AML-193 (cell line): ENCODE data around the gene ANXA10.
"Not testable (repeated sequence)": the region's sequence is repeated elsewhere in the genome, so short reads cannot be mapped to it uniquely, and the experiment has no call there.

Source experiments
- DNase-seq, 2 experiments: peaks; one replicate each; lab custom pipeline; 2025; lab: John Stamatoyannopoulos, UW

ANXA10 gene

GRCh38 chr4:168154546-168155277 is 62.4 kb downstream of the ANXA10 start:
- no peak for DNase-seq

DNA sequence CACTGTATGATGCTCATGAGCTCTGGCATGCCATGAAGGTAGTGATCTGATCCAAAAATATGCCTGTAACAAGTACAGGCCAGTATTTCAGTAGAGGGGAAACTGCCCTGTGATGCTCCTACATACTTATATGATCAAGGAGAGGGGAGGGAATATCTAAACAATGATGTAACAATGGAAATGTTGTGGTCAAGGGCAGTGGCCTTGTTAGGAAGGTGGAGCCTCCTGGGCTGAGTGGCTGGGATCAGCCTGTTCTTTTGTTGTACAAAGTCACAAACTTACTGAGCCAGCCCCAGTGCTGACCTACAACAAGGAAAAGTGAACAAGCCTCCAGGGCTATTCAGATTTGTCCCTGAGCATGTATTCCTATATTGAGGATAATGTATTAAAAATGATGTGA is 70.3 kb downstream of the ANXA10 start:
- DNase-seq = no peak

- DNase-seq = no peak
Measured at GRCh38 chr4:168163106-168163505, 70.8 kb downstream of the ANXA10 start.

DNA sequence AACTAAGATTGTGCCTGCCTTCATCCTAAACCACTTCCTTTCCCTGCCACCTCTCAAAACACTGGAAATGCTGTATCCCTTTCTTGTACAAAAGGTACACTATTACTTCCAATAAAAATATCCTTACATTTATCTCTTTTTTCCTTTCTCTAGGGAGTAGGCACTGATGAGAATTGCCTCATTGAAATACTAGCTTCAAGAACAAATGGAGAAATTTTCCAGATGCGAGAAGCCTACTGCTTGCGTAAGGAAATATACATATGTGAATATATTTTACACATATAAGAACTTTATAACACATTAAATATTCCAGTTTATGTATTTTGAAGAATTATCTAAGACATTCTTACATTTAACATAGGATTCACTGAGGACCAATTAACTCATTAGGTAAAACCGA is 71.7 kb downstream of the ANXA10 start:
- DNase-seq = no peak

DNA sequence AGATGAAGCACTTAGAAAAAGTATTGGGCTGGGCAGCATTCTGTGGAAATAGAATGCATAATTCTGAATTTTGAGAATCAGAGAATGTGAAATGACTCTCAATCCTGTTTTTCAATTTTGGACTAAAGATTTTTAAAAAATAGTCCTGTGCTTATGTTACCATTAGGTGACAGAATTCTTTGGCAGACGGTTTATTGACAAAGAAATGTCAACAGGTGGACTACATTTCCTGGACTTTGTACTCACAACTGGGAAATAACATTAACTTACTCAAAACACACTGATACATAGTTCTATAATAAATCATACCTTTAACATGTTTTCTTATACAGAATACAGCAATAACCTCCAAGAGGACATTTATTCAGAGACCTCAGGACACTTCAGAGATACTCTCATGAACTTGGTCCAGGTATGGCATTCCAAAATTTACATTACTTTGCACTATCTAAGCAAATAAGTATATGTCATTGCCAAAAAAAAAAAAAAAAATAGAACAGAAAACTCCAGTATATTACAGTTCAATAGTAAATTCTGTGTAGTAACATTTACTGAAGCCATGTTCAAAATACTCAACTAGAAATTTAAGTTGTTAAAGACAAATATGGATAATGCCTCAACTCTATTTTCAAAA is 72.7 kb downstream of the ANXA10 start:
- DNase-seq = no peak

- DNase-seq = no peak
Measured at GRCh38 chr4:168167714-168168284, 75.5 kb downstream of the ANXA10 start.

DNA sequence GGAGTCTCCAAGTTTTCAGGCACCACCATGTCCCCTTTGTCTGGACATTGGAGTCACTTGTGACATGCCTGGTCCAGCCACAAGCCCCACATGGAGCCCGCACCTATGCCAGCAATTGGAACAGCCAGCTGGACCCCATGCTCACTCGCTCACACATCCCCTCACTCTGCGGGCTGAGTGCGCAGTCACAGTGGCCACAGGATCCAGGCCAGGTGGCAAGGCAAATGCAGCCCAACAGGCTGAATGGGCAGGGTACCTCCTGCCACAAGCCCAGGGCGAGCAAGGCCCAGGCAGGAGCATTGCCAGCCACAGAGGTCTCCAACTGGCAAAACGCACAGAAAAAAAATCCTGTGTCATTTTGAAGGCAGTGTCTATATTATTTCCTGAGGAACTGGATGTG is 82.0 kb downstream of the ANXA10 start:
- no peak for DNase-seq

GRCh38 chr4:168177546-168178149 is 85.3 kb downstream of the ANXA10 start:
- no peak for DNase-seq

- peak; percentile 31 to 43 for DNase-seq
Measured at GRCh38 chr4:168183717-168184571, 91.6 kb downstream of the ANXA10 start.

DNA sequence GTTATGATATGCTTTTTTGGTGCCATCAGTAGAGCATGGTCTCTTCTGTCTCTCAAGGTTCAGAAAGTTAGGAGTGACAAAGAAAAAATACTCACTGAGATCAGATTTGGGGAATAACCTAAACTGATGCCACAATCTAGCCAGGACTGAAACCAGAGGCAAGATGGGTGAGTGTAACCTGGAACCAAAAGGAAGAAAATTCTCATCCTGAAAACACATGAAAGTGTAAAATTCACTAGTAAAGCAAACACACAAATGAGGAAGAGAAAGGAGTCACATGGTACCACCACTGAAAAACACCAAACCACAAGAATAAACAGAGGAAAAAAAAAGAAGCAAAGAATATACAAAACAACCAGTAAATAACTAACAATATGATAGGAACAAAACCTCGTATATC is 96.4 kb downstream of the ANXA10 start:
- no peak for DNase-seq

DNA sequence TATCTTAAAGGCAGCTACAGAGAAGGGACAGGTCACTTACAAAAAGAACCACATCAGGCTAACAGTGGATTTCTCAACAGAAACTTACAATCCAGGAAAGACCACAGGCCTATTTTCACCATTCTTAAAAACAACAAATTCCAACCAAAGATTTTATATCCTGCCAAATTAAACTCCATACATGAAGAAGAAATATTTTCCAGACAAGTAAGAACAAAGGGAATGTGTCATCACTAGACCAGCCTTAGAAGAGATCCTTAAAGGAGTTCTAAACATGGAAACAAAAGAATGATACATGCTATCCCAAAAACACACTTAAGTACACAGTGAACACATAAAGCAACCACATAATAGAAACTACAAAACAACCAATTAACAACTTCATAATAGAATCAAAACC is 105.6 kb downstream of the ANXA10 start:
- DNase-seq = no peak

DNA sequence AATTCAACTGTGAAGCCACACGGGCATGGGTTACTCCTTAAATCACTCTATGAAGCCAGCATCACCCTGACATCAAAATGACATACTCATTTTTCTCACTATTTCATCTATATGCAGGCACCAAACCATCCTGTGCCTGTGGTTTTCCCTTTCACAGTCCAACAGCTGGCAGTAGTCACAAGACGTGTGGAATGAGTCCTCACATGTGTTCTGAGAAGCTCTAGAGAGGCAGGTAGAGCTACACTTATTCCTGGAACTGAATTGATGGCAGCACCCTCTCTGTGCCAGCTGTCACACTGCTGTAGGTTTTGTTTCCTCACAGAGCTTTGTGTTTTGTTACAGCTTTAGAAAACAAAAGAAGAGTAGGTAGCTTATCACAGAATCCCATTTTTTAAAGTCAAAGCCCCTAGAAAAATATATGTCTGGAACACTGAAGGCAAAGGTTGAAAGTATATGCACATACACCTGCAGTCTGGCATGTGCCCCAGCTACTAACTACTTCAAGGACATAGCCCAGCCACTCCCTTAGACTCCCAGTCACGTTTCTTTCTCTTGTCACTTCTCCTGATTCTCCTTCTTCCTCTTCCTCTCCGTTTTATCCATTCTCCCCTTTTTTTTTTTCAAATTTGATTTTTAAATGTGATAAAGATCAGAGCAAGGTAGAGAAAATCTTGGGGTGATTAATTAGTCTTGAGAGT is 107.1 kb downstream of the ANXA10 start:
- no peak for DNase-seq

DNA sequence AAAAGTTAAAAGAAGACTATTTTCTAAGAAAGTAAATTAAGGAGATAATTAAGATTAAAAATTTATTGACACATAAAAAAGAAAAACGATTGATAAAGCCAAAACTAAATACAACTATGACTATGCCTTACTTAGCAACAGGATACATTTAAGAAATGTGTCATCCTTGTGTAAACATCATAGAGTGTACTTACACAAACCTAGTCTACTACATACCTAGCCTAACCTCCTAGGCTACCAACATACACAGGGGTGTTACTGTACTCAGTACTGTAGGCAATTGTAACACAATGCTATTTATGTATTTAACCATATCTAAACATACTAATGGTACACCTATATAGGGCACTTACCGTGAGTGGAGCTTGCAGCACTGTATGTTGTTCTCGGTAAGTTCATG is 108.3 kb downstream of the ANXA10 start:
- no peak for DNase-seq

DNA sequence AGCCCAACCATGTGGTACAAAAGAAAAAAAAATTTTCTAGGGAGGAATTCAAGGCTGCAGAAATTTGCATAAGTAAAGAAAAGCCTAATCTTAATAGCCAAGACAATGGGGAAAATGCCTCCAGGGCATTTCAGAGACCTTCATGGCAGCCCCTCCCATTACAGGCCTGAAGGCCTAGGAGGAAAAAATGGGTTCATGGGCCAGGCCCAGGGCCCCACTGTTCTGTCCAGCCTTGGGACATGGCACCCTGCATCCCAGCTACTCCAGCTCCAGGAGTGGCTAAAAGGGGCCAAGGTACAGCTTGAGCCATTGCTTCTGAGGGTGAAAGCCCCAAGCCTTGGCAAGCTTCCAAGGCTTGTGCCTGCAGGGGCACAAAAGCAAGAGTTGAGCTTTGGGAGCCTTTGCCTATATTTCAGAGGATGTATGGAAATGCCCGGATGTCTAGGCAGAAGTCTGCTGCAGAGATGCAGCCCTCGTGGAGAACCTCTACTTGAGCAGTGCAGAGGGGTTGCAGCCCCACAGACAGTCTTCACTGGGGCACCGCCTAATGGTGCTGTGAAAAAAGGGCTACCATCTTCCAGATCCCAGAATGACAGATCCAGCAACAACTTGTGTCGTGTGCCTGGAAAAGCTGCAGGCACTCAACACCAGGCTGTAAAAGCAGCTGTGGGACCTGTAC is 111.0 kb downstream of the ANXA10 start:
- DNase-seq = no peak

DNA sequence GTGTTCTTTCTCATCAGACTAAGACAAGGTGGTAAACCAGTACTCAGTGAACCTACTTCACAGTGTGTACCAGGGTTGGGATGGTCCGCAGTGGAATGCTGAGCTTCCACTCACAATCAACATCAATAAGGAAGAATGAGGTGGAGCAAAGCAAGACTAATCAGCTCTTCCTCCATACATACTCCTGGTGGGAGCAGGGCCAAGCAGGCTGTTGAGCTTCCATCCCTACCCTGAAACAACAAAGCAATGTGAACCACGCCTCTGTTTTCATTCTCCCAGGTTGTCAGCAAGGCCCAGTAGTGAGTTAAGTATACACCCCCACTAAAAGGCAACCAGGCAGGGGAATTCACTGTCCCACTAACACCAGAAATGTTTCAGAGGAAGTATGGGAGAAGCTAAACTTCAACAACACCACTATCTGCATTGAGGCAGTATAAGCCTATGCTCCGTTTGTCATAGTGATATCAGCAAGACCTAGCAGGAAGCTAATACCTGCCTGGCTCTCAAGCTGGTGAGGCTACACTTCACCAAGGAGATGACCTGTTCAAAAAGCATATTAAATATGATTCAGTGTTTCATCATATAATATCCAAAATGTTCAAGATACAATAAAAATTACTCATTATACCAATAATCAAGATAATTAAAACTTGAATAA is 116.7 kb downstream of the ANXA10 start:
- no peak for DNase-seq

- DNase-seq = no peak
Measured at GRCh38 chr4:168212656-168213055, 120.3 kb downstream of the ANXA10 start.

DNA sequence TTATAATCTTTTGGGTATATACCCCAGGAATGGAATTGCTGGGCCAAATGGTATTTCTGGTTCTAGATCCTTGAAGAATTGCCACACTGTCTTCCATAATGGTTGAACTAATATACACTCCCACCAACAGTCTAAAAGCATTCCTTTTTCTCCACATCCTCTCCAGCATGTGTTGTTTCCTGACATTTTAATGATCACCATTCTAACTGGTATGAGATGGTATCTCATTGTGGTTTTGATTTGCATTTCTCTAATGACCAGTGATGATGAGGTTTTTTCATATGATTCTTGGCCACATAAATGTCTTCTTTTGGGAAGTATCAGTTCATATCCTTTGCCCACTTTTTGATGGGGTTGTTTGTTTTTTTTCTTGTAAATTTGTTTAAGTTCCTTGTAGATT is 121.2 kb downstream of the ANXA10 start:
- not testable (repeated sequence) for DNase-seq

- no peak for DNase-seq
Measured at GRCh38 chr4:168218645-168219044, 126.3 kb downstream of the ANXA10 start.

DNA sequence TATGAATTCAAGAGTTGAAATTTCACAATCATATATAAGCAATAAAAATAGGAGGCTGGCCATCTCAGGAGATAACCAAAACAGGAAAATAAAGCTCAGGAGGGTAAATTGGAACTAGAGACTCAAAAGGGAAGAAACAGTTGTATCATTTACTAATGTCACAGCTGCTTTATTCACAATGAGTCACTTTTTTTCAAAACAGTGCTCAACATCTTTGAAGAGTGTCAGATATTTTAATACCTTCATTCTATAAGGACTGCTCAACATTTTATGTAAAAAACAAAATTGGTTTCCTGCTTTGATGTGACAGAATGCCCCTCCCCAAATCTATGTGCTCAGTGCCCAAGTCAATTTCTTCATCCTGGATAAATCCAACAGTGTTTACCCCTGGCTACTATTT is 128.6 kb downstream of the ANXA10 start:
- no peak for DNase-seq

DNA sequence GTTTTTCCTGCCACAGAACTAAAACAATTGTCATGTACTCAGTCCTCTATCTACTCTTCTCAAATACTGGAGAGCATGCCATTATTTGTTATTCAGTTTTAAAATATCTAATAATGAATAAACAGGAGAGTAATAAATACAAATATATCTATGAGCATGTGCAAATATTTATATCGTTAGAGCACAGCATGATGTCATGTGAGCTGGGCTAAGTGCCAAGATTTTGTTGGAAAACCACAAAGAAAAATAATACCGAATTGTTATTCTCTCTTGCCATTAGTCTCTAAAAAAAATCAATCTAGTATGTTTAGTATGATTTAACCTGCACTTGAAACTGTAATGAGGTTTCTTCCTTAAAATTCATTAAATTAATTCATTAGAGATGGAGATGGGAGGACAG is 129.0 kb downstream of the ANXA10 start:
- no peak for DNase-seq
